ENCODE data around the gene UPK1A. TPM values are rescaled to one million over a fixed set of nuclear protein-coding genes. Genes with fewer than 3 reads are reported as not detected.

The UPK1A gene
- total RNA-seq, 1 donor from 2014 or later, result 0.65 TPM

DNA sequence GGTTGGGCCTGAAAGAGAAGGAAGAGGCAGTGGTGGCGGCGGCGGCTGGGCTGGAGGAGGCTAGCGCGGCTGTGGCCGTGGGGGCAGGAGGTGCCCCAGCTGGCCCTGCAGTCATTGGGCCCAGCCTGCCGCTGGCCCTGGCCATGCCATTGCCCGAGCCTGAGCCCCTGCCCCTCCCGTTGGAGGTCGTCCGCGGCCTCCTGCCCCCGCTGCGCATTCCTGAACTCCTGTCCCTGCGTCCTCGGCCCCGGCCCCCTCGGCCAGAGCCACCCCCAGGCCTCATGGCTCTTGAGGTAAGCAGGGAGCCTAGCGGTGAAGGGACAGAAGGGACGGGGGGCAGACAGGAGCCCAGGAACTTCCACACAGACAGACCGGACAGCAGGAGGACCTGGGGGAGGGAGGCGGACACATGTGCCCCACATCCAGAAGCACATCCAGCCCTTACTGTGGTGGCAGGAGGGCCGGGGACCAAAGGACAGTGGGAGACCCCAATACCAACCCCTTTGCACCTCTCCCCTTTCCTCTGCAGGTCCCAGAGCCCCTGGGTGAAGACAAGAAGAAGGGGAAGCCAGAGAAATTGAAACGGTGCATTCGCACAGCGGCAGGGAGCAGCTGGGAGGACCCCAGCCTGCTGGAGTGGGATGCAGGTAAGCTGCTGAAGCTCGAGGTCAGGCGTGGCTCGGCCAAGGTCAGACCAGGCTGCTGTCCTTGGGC is 32.4 kb upstream of the UPK1A start:
- H3K4me3 Mint-ChIP-seq (ENCODE audit: unreplicated experiment), result no peak overlapping the region
- H3K27me3 Mint-ChIP-seq (ENCODE audit: low read depth), result no peaks in the 10 kb centered on the region
- peaks cover 37% of the 10 kb centered on the region for H3K36me3 Mint-ChIP-seq (ENCODE audit: low read depth)
- DNase-seq (ENCODE audit: low spot score), result no peak
- no peaks in the 10 kb centered on the region for H3K9me3 Mint-ChIP-seq (ENCODE audit: low read depth)
- no peak overlapping the region for H3K27ac Mint-ChIP-seq (ENCODE audit: unreplicated experiment)
- no peak for TF ChIP-seq CTCF (IDR thresholded peaks at IDR 0.05)
- H3K4me1 Mint-ChIP-seq (ENCODE audit: low read depth), result peaks cover 10% of the 10 kb centered on the region

DNA sequence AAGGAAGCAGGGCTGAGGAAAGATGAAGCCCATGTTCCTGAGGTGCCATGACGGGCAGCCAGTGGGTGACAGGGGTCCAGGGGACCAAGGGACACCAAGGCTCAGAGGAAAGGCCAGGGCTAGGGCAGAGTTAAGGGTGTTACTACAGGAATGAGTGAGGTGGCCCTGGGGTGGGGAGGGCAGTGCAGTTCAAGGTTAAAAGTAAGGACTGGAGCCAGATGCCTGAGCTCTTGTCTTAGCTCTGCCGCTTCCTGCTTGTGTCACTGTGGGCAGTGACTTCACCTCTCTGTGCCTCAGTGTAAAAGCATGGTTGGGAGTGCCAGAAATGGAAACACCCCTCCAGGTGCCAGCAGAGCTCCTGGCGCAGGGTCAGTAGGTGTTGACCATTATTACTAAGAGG is 29.7 kb upstream of the UPK1A start:
- Mint-ChIP-seq H3K27me3 (ENCODE audit: low read depth) (no peaks in the 10 kb centered on the region), H3K27ac (ENCODE audit: unreplicated experiment) (no peak overlapping the region), H3K9me3 (ENCODE audit: low read depth) (no peaks in the 10 kb centered on the region), H3K4me3 (ENCODE audit: unreplicated experiment) (no peak overlapping the region), H3K36me3 (ENCODE audit: low read depth) (peaks cover 32% of the 10 kb centered on the region), H3K4me1 (ENCODE audit: low read depth) (no peaks in the 10 kb centered on the region)
- no peak for TF ChIP-seq CTCF (IDR thresholded peaks at IDR 0.05)
- DNase-seq (ENCODE audit: low spot score), result no peak

DNA sequence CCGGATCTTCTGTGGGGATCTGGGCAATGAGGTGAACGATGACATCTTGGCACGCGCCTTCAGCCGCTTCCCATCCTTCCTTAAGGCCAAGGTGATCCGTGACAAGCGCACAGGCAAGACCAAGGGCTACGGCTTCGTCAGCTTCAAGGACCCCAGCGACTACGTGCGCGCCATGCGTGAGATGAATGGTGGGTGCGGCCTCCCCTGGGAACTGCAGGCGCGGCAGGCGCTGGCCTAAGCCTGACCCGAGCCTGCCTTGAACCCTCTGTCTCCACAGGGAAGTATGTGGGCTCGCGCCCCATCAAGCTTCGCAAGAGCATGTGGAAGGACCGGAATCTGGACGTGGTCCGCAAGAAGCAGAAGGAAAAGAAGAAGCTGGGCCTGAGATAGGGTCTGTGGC is 29.2 kb upstream of the UPK1A start:
- no peak for DNase-seq (ENCODE audit: low spot score)
- no peak for TF ChIP-seq CTCF (IDR thresholded peaks at IDR 0.05)
- no peak overlapping the region for H3K27ac Mint-ChIP-seq (ENCODE audit: unreplicated experiment)
- H3K27me3 Mint-ChIP-seq (ENCODE audit: low read depth), result no peaks in the 10 kb centered on the region
- H3K4me1 Mint-ChIP-seq (ENCODE audit: low read depth), result no peaks in the 10 kb centered on the region
- no peaks in the 10 kb centered on the region for H3K9me3 Mint-ChIP-seq (ENCODE audit: low read depth)
- H3K36me3 Mint-ChIP-seq (ENCODE audit: low read depth), result peaks cover 27% of the 10 kb centered on the region
- H3K4me3 Mint-ChIP-seq (ENCODE audit: unreplicated experiment), result no peak overlapping the region

- DNase-seq (ENCODE audit: low spot score), result no peak
- Mint-ChIP-seq H3K9me3 (ENCODE audit: low read depth) (no peaks in the 10 kb centered on the region), H3K27me3 (ENCODE audit: low read depth) (no peaks in the 10 kb centered on the region), H3K4me1 (ENCODE audit: low read depth) (peaks cover 3% of the 10 kb centered on the region), H3K36me3 (ENCODE audit: low read depth) (peaks cover 13% of the 10 kb centered on the region), H3K27ac (ENCODE audit: unreplicated experiment) (no peak overlapping the region), H3K4me3 (ENCODE audit: unreplicated experiment) (no peak overlapping the region)
- no peak for TF ChIP-seq CTCF (IDR thresholded peaks at IDR 0.05)
Measured at GRCh38 chr19:35639321-35639639, 27.0 kb upstream of the UPK1A start.

GRCh38 chr19:35639863-35640262 is 26.5 kb upstream of the UPK1A start:
- no peak for DNase-seq (ENCODE audit: low spot score)
- Mint-ChIP-seq H3K9me3 (ENCODE audit: low read depth) (no peaks in the 10 kb centered on the region), H3K27ac (ENCODE audit: unreplicated experiment) (no peak overlapping the region), H3K4me3 (ENCODE audit: unreplicated experiment) (no peak overlapping the region), H3K27me3 (ENCODE audit: low read depth) (no peaks in the 10 kb centered on the region), H3K4me1 (ENCODE audit: low read depth) (peaks cover 8% of the 10 kb centered on the region), H3K36me3 (ENCODE audit: low read depth) (peaks cover 13% of the 10 kb centered on the region)
- no peak for TF ChIP-seq CTCF (IDR thresholded peaks at IDR 0.05)

All from chondrocyte (in vitro differentiated cells).